ENCODE data around the gene HAO1.

The HAO1 gene

DNA sequence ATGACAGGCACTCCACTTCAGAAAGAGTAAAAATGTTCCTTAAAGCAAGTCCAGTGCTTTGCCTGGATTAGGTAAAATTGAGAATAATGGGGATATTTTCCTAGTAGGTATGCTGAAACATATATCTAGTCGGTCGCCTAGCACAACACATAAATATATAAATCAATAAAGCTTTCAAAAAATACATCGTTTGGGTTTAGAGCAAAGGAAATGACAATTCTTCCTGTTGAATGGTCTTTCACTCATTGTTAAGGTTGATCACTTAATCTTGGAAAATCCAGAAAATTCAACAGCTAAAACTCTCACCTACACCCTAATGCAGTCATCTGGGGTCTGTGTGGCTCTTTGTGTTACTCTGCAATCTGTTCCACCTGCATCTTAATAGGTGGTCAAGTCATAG is 13.9 kb downstream of the HAO1 start:
- no peak for DNase-seq

DNA sequence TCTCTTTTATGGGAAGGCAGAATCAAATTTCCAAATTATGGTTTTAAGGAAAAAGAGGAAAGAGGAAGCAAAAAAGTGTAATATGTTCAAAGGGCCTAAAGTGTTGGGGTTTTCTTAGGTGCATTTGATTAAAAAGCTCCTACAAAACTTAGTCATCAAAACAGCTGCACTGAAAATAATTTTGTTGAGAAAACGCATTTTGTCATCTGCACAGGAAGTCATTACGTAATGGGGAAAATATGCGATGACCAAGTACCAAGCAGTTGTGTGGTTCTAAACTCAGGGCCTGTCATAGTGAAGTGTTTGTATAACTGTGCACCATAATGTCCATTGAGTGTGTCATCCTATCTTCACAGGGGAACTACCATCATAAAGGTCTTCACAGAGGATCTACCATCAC is 15.6 kb downstream of the HAO1 start:
- peak; percentile 51 to 68 for DNase-seq

DNA sequence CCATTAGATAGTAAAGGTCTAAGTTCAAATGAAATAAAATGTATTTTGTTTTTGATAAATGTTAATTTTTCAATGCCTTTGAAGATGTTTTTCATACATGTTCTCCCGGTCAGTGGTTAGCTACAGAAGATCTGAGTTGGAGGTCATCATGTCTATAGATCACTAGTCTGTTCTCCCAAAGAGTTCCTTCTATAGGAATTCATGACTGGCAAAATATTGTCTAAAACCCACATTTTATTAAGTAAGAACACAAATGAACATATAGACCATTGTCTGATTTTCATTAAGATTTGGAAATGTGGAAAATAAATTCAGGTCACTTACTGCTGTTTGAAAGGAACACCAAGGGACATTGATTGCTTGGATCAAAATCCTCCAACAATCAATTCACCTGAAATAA is 23.6 kb downstream of the HAO1 start:
- DNase-seq, result no peak

DNA sequence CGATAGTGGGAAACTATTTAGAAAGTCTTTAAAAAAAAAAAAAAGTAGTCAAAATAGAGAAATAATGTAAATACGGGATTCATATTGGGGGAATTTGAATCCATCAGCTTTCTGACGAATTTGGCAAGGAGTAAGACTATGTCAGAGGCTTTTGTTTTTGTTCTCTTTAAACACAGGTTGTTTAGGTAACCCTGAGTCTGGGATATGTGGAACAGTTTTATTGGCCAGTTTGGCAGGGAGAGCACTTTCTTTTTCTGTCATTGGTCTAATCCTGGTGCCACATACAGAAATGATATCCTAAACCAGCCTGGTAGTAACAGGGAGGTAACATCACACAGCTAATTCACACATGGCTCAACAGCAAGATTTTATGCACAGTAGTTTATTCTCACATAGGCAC is 27.7 kb downstream of the HAO1 start:
- no peak for DNase-seq

DNA sequence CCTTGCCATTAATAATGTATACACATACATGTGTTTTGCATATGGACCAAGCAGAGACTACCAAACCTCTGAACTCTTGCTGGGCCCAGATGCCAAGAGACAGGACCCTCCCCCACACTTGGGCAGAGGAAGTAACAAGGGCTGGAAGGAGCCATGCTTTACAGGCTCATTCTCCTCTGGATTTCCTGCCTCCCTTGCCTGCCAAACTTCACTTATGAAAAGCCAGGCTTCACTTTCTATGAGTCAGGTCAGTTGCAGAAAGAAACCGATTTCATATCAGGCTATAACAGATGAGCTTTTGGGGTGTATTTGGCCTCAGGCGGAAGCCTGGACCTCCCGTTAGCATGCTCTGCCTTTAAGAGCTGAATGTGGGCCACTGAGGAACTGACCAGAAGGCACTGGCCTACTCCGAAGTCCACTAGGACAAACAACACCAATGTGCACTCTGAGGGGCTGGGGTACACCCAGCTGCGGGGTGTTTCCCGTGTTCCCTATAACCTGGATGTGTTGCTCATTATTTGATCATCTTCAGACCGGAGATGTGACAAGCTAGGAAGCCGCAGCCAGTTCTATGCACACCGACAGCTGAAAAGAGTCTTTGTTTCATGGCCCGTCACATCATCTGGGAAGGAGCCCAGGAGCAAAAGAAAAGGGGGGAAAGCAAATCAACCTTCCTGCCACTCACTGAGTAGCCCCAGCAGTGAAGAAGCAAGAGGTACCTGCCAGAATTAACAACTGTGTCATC is 28.5 kb downstream of the HAO1 start:
- DNase-seq, result no peak

DNA sequence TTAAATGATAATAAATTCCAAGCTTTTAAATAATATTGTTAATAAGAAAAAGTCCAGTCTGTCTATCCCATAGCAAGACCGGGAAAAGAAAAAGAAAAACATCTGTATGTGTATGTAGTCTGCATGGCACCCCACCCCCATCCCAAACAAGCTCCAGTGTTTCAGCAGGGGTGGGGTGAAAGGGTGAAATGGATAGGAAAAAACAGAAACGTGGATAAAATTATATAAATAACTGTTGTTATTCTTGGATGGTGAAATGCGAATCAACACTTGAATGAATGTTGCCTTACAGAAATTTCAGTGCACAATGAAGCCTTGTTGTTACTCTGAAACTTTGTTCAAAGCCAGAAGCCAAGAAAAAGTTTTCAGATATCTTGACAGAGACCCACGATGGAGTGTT is 31.4 kb downstream of the HAO1 start:
- DNase-seq, result no peak

DNA sequence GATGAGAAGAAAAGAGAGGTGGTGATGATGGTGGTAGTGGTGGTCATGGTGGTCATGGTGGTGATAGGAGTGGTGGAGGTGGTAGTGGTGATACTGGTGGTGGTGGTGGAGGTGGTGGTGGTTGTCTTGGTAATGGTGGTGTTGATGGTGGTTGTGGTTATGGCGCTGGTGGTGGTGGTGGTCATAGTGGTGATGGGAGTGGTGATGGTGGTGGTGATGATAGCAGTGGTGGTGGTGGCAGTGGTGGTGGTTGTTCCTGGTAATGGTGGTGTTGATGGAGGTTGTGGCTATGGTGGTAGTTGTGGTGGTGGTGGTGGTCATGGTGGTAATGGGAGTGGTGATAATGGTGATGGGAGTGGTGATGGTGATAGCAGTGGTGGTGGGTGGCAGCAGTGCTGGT is 36.8 kb downstream of the HAO1 start:
- DNase-seq, result no peak

DNA sequence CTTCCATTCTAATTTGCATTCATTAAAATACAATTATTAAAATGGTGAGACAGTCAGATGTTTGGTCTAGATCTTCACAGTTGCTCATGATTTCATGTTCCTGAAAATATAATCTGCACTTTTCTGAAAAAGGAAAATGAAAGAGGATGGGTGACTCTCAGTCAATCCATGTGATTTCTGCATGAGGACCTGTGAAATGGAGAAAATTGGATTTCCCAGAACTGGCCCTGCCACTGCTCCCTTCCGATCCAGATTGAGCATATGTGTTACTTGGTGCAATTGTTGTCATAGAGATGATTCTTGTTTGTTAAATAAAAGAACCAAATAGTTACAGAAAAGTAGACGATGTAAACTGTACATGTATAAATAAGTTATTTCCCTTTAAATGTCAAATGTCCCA is 37.4 kb downstream of the HAO1 start:
- DNase-seq, result no peak

DNA sequence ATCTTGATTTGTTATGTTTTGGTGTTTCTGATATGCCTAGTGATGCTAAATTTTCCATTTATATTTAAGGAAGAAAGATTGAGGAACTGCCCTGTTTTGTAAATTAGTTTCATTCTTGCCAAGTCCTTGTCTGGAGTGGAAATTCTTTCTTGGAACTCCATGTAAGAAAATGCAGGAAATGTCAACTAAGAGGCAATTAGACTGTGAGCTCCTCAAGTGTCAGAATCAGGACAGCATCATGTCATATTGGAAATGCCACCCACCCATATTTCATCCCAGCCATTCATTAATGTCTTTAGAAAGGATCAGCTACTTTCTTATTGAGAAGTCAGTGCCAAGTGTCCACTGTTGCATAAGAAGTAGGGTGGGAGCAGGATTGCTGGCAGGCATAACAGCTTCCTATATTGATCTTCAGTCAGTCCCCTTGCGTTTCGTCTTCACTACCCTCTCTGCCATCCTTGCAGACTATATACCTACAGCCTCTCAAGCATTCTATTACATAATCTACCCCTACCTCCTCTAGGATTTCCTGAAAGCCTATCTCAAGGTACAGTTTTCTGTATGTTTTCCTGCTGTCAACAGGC is 42.4 kb downstream of the HAO1 start:
- DNase-seq, result peak; percentile 27 to 77

DNA sequence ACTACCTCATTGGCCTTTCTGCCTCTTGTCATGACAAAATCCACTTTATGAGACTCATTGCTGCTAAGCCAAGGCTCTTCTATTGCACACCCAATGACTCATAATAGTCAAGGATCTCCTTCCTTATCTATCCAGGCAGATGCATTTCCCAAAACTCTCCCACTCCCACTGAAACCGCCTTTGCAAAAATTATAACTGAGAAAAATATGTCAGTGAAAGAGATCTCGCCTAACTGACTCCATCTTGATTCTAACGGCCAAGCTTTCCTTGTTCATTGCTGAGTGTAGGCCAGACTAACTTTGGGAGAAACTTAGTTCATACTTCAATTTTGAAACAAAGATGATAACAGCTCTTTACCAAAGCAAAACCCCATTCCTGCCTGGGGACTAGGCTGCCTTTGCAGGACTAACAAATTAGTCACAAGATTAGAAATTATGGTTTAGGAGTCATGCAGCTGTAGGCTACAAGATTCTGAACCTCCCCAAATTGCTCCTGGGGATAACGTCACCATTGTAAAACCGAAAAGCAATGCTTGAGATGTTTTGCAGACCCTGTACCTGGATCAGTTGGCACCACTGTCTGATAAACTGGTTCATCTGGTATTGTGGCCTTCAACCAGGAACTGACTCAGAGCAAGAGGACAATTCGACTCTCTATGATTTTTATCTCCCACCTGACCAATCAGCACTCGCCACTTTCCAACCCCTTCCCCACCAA is 47.1 kb downstream of the HAO1 start:
- peak in 1 of 2 donors; percentile 8 for DNase-seq

DNA sequence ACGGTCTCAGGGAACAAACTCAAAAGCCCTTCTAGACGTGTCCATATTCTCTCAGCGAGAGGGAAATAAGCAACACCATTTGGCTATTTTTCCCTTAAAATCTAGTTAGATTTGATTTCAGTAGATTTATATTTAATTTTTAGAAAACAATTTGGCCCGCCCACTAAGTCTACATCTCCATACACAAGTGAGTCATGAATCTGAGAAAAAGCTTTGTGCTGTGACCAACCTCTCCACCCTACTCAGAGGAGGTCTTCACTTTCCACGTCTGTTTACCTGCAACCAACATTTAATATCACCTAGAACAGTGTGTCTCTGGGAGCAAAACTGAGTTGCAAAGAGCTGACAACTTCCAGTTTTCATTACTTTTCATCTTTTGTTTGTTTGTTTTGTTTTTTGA is 48.6 kb downstream of the HAO1 start:
- no peak for DNase-seq

DNA sequence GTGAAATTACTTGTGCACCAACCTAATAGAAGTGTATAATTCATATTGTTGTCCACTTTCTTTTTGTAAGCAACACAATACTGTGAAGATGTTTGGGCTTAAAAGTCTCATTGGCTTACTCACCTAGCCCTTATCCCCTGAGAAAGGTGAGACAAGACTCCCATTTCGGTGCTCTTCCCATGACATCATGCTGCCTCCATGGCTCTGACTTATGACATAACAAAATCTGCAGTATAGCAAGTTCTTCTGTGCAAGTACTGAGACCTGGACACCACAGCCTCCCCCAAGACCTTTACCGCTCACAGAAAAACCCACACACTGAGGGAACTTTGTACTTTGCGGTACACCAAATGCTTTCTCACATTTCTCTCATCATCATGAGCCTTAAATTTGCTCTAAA is 50.5 kb downstream of the HAO1 start:
- no peak for DNase-seq

DNA sequence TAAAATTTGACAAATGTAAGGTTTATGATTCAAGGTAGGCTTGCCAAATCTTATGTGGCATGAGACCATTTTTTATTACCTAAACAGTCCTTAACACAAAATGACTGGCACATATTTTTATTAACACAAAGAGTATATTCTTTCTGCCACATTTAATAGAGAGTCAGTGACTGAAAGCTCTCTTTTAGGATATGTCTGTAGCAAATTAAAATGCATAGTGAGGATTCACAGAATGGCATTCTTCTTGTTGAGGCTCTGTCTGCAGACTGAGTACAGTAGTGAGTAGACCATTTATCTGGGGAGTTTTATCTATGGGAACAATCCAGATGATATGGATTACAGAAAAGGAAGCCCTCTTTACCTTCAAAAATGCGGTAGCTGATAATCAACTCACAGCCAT is 56.5 kb downstream of the HAO1 start:
- no peak for DNase-seq

DNA sequence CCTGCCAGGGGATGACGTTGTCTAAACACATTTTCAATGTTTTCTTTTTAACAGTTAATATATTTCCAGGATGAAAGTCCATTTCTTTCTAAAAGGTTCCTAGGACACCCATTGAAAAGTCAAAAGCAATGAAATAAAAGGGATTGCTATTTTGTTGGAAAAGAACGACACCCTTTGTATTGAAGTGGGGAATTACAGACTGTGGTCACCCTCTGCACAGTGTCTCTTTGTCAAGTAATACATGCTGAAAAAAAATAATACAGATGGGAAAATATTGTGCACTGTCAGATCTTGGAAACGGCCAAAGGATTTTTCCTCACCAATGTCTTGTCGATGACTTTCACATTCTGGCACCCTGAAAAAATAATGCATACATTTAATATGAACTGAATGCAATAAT is 56.9 kb downstream of the HAO1 start:
- DNase-seq, result no peak

DNA sequence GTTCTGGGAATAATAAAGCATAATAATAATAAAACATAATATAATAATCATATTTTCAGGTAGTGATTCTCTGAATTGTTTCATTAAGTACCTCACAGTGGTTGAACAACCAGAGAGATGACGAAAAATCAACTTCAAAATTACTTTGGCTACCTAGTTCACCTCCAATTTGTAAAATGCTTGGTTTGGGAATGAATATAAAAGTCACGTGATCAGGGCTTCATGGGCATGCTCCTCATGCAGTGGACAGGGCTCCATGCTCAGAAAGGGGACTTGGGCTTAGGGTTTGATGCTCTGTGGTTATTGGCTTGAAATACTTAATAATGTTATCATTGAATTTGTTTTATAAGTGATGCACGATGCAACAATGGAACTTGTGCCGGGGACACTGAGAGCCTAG is 58.2 kb downstream of the HAO1 start:
- DNase-seq, result no peak

DNA sequence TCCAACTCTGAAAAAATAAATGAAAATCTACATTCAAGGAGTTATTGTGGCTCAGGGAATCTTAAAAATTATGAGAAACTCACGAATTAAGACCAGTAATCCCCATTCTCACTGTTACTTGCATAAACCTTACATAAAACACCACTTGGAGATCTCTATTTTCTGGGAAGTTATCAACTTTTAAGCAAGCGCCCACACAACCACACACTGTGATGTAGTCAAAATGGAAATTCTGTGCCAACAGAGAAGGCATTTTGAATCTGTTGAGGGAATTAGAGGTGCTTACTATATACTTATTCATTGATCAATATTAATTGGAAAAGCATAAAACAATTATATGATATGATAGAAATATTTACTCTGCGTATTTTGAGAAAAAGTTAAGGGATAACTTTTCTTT is 58.7 kb downstream of the HAO1 start:
- DNase-seq, result peak; percentile 7 to 26

DNA sequence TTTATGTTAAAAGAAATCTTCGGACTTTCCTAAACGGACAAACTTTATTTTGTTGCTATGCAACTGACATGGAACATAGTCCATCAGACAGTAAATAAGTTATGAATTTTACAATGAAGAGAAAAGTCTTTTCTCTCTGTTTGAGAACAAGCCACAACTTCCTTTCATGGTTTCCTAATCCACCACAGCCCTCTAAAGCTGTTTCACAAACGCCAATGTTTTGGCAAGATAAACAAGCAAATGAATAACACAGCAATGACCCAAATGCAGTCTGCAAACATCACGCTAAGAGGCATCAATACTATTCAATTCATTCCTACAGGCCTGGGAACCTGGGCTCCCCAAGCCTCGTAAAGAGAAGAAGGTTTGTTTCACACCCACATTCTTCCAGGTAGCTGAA is 60.4 kb downstream of the HAO1 start:
- peak; percentile 27 to 63 for DNase-seq

DNA sequence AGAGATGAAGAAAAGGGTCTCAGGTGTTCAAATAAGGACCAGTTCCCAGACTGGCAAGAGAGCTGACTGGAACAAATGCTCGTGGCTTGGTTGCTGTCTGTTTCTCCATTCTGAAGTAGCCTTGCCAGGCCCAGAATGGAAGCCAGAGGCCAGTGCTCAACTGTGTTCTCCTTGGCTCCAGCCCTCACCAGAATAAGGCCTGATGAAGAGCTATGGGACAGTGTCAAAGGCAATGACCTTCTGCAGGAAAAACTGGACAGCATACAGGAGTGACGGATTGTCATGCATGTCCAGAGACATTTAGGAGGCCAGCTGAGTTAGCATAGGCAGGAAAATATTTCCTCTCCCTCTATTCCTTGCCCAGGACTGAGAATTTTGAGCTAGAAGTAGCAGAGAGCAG is 72.2 kb downstream of the HAO1 start:
- no peak for DNase-seq

DNA sequence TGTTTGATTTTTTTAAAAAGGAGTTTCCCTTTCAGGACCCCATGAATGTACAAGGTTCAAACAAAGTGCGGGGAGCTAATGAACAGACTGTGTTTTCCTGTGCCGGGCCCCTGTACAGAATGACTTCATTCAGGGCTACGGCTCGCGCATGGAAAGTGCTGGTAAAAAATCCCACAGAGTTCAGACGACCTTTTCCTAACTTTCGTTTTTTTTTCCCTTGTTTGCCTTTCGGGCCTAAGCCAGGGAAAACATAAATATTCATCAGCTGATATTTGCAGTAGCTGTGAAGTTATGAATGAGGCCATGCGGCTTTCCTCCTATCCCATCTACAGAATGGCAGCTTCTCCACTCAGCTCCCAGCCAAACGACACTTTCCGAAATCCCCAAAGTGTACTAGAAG is 74.0 kb downstream of the HAO1 start:
- DNase-seq, result no peak

DNA sequence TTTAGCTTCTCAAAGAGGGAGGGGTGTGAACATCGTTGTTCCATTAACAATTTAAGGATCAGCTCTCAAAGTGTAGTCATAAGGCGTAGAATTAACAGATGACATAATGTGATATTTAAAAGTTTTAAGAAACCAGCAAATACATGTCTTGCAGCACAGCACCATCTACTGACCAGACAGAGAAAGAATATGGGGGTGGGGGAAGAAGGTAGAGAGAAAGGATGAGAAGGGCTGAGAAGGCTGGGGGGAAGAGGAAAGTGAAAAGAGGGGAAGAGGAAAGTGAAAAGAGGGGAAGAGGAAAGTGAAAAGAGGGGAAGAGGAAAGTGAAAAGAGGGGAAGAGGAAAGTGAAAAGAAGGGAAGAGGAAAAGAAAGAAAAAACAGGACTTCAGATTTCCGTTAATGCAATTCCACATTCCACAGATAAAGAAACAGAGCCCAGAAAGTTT is 80.9 kb downstream of the HAO1 start:
- peak; percentile 8 to 28 for DNase-seq

DNA sequence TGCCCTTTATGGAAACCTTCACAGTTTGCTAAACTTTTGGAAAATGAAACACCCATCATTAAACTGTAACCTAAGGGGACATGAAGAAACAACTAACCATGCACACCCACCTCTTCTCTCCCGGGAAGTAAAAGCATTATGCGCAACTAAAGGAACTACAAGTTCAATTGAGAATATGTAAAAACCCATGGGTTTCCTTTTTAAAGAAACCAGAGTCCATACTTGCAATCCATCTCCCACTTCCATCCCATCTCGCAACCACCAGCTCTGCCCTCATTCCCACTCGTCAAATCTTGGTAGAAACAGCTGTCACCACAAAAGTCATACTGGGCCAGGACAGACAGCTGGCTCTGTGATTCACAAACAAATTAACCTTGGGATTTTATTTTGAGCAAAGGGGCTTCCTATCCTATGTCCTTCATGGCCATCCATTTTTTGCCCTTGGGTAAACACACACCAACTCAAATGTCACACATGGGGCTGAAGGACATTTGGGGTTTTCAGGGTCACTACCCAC is 81.5 kb downstream of the HAO1 start:
- DNase-seq, result no peak

DNA sequence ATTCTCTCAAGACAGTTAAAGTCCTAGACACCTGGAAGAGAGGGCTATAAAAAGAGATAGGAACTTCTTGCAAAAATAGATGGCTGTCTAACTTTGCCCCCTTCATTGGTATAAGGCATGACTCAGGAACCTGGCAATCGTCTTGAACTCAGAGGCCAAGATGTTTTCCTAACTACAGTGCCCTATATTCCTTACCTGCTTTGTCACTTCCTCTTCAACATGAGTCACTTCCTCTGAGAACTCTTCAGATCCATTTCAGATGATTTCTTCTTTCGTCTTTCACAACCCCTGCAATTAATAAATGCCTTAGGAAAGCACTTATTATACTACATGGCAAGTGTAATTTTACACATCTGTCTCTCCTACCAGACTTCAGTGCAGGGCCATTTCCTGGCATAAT is 83.5 kb downstream of the HAO1 start:
- no peak for DNase-seq

DNA sequence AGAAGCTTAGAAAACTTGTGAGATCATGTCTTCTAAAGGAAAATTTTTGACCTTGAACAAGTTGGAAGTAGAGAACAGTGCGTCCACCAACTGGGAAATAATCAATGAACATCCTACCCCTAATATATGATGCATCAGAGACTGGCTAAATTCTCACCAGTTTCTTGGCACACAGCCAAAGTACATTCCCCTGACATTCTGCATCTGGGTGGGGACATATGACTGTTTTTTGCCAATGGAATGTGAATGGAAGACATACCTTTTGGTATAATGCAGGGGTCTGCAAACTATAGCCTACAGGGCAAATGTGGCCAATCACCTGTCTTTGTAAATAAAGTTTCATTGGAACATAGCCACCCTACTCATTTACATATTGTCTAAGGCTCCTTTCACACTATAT is 84.7 kb downstream of the HAO1 start:
- no peak for DNase-seq

DNA sequence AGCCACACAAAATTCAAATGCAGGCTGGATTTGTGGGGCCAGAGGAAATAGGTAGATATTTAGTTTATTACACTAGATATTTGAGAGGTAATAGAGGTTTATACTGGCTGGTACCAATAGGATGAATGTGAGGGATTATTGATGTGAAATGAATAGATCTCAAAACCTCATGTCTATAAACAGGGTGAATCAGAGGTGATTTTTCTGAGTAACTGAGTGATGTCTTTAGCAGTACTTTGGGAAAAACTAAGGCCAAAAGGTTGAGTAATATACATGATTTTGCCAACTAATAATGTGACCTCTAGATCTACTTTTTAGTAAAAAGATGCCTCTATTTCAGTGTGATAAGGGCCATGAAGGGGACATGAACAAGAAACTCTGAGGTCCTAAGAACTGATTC is 86.8 kb downstream of the HAO1 start:
- DNase-seq, result no peak

Data from inflammatory macrophage (primary cell).